ENCODE results near the gene CENPT.
A peak's percentile ranks its signal among the peaks of the same experiment; 100 is the strongest.
"Not testable (repeated sequence)": the region's sequence is repeated elsewhere in the genome, so short reads cannot be mapped to it uniquely, and the experiment has no call there.

CENPT gene

GRCh38 chr16:67873435-67874370, 26.2 kb upstream of the CENPT start:
- DNase-seq: no peak

- DNase-seq: peak; percentile 93
These were observed 25.3 kb upstream of the CENPT start, which contains the start of gene EDC4 for GRCh38 chr16:67872631-67873434. TSS of gene EDC4 (plus strand) at chr16:67873052. CDS start at chr16:67873262, 210 bp downstream.

- DNase-seq: no peak
These were observed 24.7 kb upstream of the CENPT start for GRCh38 chr16:67872131-67872630.

- no peak for DNase-seq
These were observed 23.8 kb upstream of the CENPT start for GRCh38 chr16:67871256-67871655.

DNA sequence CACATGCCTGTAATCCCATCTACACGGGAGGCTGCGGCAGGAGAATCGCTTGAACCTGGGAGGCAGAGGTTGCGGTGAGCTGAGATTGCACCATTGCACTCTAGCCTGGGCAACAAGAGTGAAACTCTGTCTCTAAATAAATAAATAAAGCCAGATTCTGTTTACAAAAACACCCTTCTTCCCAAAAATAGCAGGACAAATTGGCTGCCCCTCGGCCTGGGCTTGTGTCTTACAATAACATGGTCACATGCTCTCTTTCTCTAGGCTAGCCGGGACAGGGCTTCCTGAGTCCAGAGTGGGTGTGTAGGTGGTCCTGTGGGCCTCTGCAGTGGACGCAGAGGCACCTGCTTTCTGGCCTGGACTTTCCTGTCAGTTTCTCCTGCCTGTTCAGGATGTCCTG, 22.2 kb upstream of the CENPT start:
- DNase-seq: no peak

DNA sequence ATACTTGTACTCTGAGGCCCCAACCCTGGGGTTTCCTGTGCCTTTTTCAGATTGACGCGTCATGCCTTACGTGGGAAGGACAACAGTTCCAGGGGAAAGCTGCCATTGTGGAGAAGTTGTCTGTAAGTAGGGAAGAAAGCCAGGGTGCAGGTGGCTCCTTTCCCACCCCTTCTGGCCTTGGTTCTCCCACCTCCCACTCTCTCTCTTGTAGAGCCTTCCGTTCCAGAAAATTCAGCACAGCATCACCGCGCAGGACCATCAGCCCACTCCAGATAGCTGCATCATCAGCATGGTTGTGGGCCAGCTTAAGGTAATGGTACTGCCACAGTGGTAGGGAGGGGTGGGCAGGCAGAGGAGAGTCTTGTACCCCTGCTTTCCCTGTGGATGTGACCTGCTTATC, 20.8 kb upstream of the CENPT start:
- no peak for DNase-seq

- DNase-seq: no peak
These were observed 17.8 kb upstream of the CENPT start for GRCh38 chr16:67865318-67865717.

DNA sequence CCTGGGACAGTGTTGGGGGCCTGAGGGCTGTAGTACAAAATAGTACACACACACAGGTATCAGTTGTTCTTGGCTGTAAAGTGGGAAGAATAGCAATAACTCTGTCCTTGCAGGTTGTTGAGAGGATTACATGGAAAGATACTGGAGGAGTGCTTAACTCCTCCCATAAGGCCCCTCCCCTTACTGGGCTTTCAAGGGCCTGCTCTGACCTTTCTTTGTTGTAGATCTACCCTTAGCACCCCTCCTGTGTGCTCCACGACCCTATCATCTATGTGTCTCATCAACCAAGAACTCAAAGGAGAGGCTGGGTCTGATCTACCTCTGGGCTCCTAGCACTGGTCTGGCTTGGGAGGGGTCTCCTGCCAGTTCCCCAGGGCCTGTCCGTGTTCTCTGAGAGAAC, 17.1 kb upstream of the CENPT start:
- no peak for DNase-seq

- not testable (repeated sequence) for DNase-seq
These were observed 16.6 kb upstream of the CENPT start for GRCh38 chr16:67864044-67864443.

- DNase-seq: no peak
These were observed 15.4 kb upstream of the CENPT start for GRCh38 chr16:67862623-67863583.

GRCh38 chr16:67861877-67862276, 14.4 kb upstream of the CENPT start:
- no peak for DNase-seq

DNA sequence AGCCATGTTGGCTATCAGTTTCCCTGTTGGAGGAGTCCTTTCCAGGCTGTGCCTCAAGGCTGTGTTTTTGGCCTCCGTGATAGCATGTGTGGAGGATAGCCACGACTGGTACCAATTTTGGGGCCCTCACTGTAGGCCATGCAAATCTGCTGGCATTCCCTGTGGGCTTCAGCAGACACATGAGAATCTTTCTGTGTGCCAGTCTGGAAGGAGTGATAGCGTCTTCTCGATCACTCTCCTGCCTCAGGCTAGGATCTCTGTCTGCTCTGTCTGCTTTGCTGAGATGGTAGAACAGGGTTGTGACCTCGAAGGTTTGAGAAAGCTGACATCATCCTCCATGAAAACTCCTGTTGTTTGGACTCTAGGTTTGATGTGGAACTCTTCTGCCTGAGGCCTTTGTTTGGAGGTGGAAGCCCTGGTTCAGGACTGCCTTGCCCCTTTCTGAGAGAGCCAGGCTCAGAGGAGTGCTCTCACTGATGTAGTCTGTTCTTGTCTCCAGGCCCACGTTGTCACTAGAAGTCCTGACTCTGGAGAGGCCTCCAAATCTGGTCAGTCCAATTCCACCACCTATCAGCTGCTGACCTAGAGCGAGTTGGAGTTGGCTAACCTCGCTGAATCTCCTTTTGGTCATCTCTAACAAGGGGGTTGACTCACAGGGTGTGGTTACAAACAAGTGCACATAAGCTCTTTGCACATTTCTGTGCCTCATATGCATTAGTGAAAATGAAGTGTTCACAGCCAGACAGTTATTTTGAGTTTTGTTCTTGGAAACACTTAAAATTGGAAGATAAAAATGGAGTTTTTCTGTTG, 13.3 kb upstream of the CENPT start:
- DNase-seq: no peak

DNA sequence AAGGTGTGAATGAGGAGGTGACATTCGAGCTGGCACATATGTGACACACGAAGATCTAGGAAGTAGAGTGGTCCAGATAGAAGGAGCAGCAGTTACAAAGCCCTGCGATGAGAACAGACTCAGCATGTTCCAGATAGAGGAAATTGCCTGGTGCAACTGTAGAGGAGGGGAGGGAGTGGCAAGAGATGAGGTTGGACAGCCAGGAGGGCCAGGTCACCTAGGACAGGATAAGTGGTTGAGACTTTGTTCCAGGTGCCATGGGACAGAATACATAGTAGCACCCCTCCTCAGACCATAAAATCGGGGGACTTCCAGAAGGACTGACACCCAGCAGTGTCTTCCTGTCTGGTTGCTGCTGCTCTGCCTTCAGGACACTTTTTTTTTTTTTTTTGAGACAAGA, 11.0 kb upstream of the CENPT start:
- no peak for DNase-seq

- DNase-seq: peak; percentile 50
These were observed 10.2 kb upstream of the CENPT start for GRCh38 chr16:67857547-67858233.

- DNase-seq: no peak
These were observed 9.5 kb upstream of the CENPT start for GRCh38 chr16:67856927-67857546.

DNA sequence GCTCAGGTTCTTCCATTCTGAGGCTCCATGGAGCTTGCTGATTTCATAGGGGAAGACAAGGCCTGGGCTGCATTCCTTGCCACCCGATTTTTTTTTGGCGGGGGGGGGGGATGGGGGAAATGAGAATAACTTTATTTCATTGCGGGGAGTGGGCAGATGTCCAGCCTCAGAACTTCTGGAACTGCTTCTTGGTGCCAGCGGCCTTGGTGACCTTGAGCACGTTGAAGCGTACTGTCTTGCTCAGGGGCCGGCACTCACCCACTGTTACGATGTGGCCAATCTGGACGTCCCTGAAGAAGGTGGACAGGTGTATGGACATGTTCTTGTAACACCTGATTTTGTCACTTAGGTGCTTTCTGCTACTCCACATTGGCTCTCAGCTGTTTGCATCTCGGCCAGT, 8.3 kb upstream of the CENPT start:
- no peak for DNase-seq

GRCh38 chr16:67853670-67854069, 6.2 kb upstream of the CENPT start:
- no peak for DNase-seq

GRCh38 chr16:67848118-67848517, 625 bp upstream of the CENPT start:
- DNase-seq: no peak

DNA sequence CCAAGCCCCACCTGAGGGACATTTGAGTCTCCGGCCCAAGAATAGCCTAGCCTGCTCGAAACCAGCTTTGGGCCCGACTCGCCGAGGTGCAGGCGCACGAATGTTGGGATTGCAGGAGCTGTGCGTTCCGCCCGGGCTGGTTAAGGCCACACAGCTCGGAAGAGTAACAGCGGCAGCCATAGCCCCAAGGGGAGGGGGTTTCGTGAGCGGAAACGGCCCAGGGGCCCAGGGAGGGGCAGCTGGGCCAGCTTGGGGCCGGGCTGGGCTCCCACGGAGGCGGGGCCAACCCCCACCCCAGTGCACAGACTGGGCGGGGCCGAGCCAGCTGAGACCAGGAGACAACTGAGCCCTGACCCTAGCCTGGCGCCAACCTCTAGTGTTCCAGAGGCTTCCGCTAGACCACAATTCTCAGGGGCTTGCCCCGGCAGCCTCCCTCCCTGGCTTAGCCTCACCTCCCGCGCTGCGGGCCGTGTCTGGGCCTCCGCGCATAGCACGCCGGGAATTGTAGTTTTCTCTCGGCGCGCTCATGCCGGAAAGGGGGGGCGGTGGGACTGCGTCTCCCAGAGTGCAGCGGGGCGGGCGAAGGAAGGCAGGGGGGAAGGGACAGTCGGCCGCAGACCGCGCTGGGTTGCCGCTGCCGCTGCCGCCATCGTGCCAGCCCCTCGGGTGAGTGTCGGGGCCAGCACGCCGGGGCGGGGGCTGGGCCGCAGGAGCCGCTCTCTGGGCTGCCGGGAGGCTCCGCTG, 1.0 kb downstream of the CENPT start, which contains the start of gene NUTF2:
NUTF2 (plus strand) TSS at position 614 of the 744 bp plus-strand sequence. CDS start 18,198 bp downstream, outside the sequence.
- DNase-seq: peak; percentile 98

- no peak for DNase-seq
These were observed 1.5 kb downstream of the CENPT start for GRCh38 chr16:67846063-67846319.
